ENCODE results near the gene GSDME.
"Not testable (repeated sequence)": the region's sequence is repeated elsewhere in the genome, so short reads cannot be mapped to it uniquely, and the experiment has no call there.

Gene GSDME

DNA sequence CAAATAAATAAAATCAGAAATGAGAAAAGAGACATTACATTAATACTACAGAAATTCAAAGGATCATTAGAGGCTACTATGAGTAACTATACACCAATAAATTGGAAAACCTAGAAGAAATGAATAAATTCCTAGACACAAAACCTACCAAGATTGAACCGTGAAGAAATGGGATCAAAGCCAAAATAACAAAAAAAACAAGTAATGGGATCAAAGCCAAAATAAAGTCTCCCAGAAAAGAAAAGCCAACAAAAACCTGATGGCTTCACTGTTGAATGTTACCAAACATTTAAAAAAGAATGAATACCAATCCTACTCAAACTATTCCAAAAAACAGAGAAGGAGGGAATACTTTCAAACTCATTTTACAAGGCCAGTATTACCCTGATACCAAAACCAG, 20.0 kb downstream of the GSDME start:
- Histone ChIP-seq H3K36me3 (ENCODE audit: control insufficient read depth in 1 of 2, insufficient read depth in 2 of 2, low read length in 2 of 2) (no peaks in the 10 kb centered on the region), H2BK120ac (ENCODE audit: insufficient read depth, low read length, poor library complexity) (no peak overlapping the region), H4K91ac (ENCODE audit: low read depth, low read length) (no peak overlapping the region), H4K12ac (ENCODE audit: low read depth, low read length) (no peak overlapping the region), H3K14ac (ENCODE audit: low read length) (no peak overlapping the region), H3K4me1 (ENCODE audit: control insufficient read depth in 1 of 2, insufficient read depth in 2 of 2, low read length in 2 of 2) (peaks cover 22 to 26% of the 10 kb centered on the region in 2 experiments), H3K4me3 (ENCODE audit: low read depth, low read length) (no peak overlapping the region), H2AK5ac (ENCODE audit: low read length) (no peak overlapping the region), H3K18ac (ENCODE audit: low read length) (no peak overlapping the region), H2BK12ac (ENCODE audit: low read length) (no peak overlapping the region), H3K4ac (ENCODE audit: low read depth, low read length) (no peak overlapping the region), H2AFZ (ENCODE audit: insufficient read depth, low read length, poor library complexity) (no peak overlapping the region), H3K27ac (ENCODE audit: low read depth, low read length) (no peak overlapping the region), H3K79me2 (ENCODE audit: control insufficient read depth, insufficient read depth, low read length, poor library complexity) (peaks cover 6% of the 10 kb centered on the region), H3K23ac (ENCODE audit: low read length) (no peak overlapping the region), H3K9me3 (ENCODE audit: insufficient read depth, low read depth, low read length) (no peaks in the 10 kb centered on the region), H3K79me1 (ENCODE audit: low read length) (peaks cover 12% of the 10 kb centered on the region), H3K4me2 (ENCODE audit: low read length) (no peak overlapping the region), H3K9ac (ENCODE audit: low read length) (no peak overlapping the region), H4K8ac (ENCODE audit: low read depth, low read length) (no peak overlapping the region), H3K27me3 (ENCODE audit: insufficient read depth, low read length) (no peaks in the 10 kb centered on the region), H2BK5ac (ENCODE audit: low read depth, low read length, poor library complexity) (no peak overlapping the region)
- no peak for DNase-seq
- no CpG with 5 or more reads among the region's 1 CpG for WGBS (ENCODE audit: extremely low coverage, insufficient coverage, insufficient read length)

- DNase-seq; H3K4me2 ChIP-seq (ENCODE audit: low read length); H3K4me3 ChIP-seq (ENCODE audit: low read depth, low read length); H4K8ac ChIP-seq (ENCODE audit: low read depth, low read length); H3K79me2 ChIP-seq (ENCODE audit: control insufficient read depth, insufficient read depth, low read length, poor library complexity); H2AK5ac ChIP-seq (ENCODE audit: low read length); H4K91ac ChIP-seq (ENCODE audit: low read depth, low read length); H3K18ac ChIP-seq (ENCODE audit: low read length); H2BK120ac ChIP-seq (ENCODE audit: insufficient read depth, low read length, poor library complexity); H3K36me3 ChIP-seq (ENCODE audit: control insufficient read depth in 1 of 2, insufficient read depth in 2 of 2, low read length in 2 of 2); H4K12ac ChIP-seq (ENCODE audit: low read depth, low read length); H2BK12ac ChIP-seq (ENCODE audit: low read length); H2AFZ ChIP-seq (ENCODE audit: insufficient read depth, low read length, poor library complexity); H2BK5ac ChIP-seq (ENCODE audit: low read depth, low read length, poor library complexity); H3K27me3 ChIP-seq (ENCODE audit: insufficient read depth, low read length); H3K79me1 ChIP-seq (ENCODE audit: low read length); H3K14ac ChIP-seq (ENCODE audit: low read length); H3K4ac ChIP-seq (ENCODE audit: low read depth, low read length); H3K23ac ChIP-seq (ENCODE audit: low read length); H3K27ac ChIP-seq (ENCODE audit: low read depth, low read length); H3K9me3 ChIP-seq (ENCODE audit: insufficient read depth, low read depth, low read length); H3K9ac ChIP-seq (ENCODE audit: low read length): not testable (repeated sequence)
- no CpG with 5 or more reads among the region's 7 CpGs for WGBS (ENCODE audit: extremely low coverage, insufficient coverage, insufficient read length)
- peaks cover 12 to 17% of the 10 kb centered on the region in 2 experiments for H3K4me1 ChIP-seq (ENCODE audit: control insufficient read depth in 1 of 2, insufficient read depth in 2 of 2, low read length in 2 of 2)
Observed at GRCh38 chr7:24735594-24735993, 21.7 kb downstream of the GSDME start.

- Histone ChIP-seq H3K18ac (ENCODE audit: low read length) (no peak overlapping the region), H3K9ac (ENCODE audit: low read length) (no peak overlapping the region), H4K12ac (ENCODE audit: low read depth, low read length) (no peak overlapping the region), H3K27ac (ENCODE audit: low read depth, low read length) (peak overlapping the region; percentile 52), H3K9me3 (ENCODE audit: insufficient read depth, low read depth, low read length) (no peaks in the 10 kb centered on the region), H2AFZ (ENCODE audit: insufficient read depth, low read length, poor library complexity) (no peak overlapping the region), H3K14ac (ENCODE audit: low read length) (no peak overlapping the region), H3K79me2 (ENCODE audit: control insufficient read depth, insufficient read depth, low read length, poor library complexity) (peaks cover 3% of the 10 kb centered on the region), H4K8ac (ENCODE audit: low read depth, low read length) (no peak overlapping the region), H2BK5ac (ENCODE audit: low read depth, low read length, poor library complexity) (no peak overlapping the region), H3K36me3 (ENCODE audit: control insufficient read depth in 1 of 2, insufficient read depth in 2 of 2, low read length in 2 of 2) (peaks cover 0 to 3% of the 10 kb centered on the region in 2 experiments), H3K4ac (ENCODE audit: low read depth, low read length) (no peak overlapping the region), H2BK120ac (ENCODE audit: insufficient read depth, low read length, poor library complexity) (no peak overlapping the region), H3K23ac (ENCODE audit: low read length) (no peak overlapping the region), H4K91ac (ENCODE audit: low read depth, low read length) (no peak overlapping the region), H2BK12ac (ENCODE audit: low read length) (no peak overlapping the region), H3K27me3 (ENCODE audit: insufficient read depth, low read length) (no peaks in the 10 kb centered on the region), H3K4me3 (ENCODE audit: low read depth, low read length) (no peak overlapping the region), H2AK5ac (ENCODE audit: low read length) (no peak overlapping the region), H3K79me1 (ENCODE audit: low read length) (peaks cover 7% of the 10 kb centered on the region), H3K4me2 (ENCODE audit: low read length) (no peak overlapping the region), H3K4me1 (ENCODE audit: control insufficient read depth in 1 of 2, insufficient read depth in 2 of 2, low read length in 2 of 2) (peaks cover 12 to 17% of the 10 kb centered on the region in 2 experiments)
- DNase-seq: peak; percentile 16 to 90
Observed at GRCh38 chr7:24734306-24734705, 23.0 kb downstream of the GSDME start.

- no peak overlapping the region for H3K4me3 ChIP-seq (ENCODE audit: low read depth, low read length)
- H4K12ac ChIP-seq (ENCODE audit: low read depth, low read length): peak overlapping the region; percentile 27
Observed at GRCh38 chr7:24733414-24734060, 23.7 kb downstream of the GSDME start.

More at GRCh38 chr7:24733414-24734060, 23.7 kb downstream of the GSDME start:
- Histone ChIP-seq H4K8ac (ENCODE audit: low read depth, low read length) (peak overlapping the region; percentile 51), H2BK5ac (ENCODE audit: low read depth, low read length, poor library complexity) (peak overlapping the region; percentile 77), H3K79me2 (ENCODE audit: control insufficient read depth, insufficient read depth, low read length, poor library complexity) (peaks cover 3% of the 10 kb centered on the region), H4K91ac (ENCODE audit: low read depth, low read length) (peak overlapping the region; percentile 91), H3K4me2 (ENCODE audit: low read length) (no peak overlapping the region), H3K27me3 (ENCODE audit: insufficient read depth, low read length) (no peaks in the 10 kb centered on the region), H3K27ac (ENCODE audit: low read depth, low read length) (peak overlapping the region; percentile 52), H3K4me1 (ENCODE audit: control insufficient read depth in 1 of 2, insufficient read depth in 2 of 2, low read length in 2 of 2) (peaks cover 12 to 17% of the 10 kb centered on the region in 2 experiments), H3K9ac (ENCODE audit: low read length) (no peak overlapping the region), H2AFZ (ENCODE audit: insufficient read depth, low read length, poor library complexity) (no peak overlapping the region), H3K14ac (ENCODE audit: low read length) (peak overlapping the region; percentile 79), H3K4ac (ENCODE audit: low read depth, low read length) (peak overlapping the region; percentile 41), H3K9me3 (ENCODE audit: insufficient read depth, low read depth, low read length) (no peaks in the 10 kb centered on the region), H2BK120ac (ENCODE audit: insufficient read depth, low read length, poor library complexity) (peak overlapping the region; percentile 67), H2BK12ac (ENCODE audit: low read length) (no peak overlapping the region), H3K36me3 (ENCODE audit: control insufficient read depth in 1 of 2, insufficient read depth in 2 of 2, low read length in 2 of 2) (peaks cover 0 to 3% of the 10 kb centered on the region in 2 experiments), H3K23ac (ENCODE audit: low read length) (no peak overlapping the region), H2AK5ac (ENCODE audit: low read length) (peak overlapping the region; percentile 77), H3K79me1 (ENCODE audit: low read length) (peaks cover 7% of the 10 kb centered on the region), H3K18ac (ENCODE audit: low read length) (peak overlapping the region; percentile 62)
- whole genome bisulfite sequencing (ENCODE audit: extremely low coverage, insufficient coverage, insufficient read length): no CpG with 5 or more reads among the region's 2 CpGs
- DNase-seq: peak; percentile 78 to 80

Data from trophoblast cell (in vitro differentiated cells and primary cell).